ENCODE measurements around the gene SMPD2.
A peak's percentile ranks its signal among the peaks of the same experiment; 100 is the strongest.

Gene SMPD2

DNA sequence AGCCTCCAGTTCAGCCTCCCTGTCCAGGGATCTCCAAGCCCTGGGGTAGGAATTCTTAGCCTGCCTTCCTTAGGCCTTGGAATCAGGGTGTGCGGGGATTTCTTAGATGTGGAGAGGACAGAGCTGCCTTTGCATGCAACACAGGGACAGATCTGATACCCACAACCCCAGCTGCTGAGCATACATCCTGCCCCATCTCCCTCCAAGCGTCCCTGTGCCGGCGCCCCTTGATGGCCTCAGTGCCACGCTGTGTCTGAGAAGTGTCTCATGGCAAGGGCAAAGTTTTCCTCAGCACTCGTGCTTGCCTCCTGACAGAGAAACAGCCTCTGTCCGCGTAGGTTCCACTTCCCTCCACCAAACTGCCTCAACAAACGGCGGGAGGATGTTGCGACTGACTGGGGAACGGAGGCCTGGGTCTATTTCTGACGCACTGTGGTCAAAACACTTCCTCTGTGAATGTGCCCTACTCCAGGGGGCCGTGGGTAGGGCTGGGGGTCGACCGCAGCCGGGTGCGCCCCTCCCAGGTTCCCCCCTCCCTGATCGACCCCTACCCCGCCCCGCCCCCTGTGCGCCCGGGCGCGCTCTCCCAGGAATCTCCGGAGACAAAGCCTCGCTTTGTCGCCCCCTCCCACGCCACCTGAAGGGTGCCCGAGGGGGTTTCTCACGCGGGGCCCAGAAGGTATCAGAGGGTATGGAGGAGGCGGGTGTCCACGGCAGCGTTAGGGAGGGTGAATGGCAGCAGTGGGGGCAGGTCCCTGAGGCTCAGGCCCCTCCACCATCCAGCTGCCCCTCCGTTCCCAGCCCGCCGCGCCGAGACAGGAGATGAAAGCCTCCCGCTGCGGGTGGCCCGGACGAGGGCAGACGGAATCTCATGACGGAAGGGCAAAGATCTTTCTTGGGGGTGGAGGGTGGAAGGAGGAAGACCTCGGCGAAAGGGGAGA lies 14.2 kb downstream of the SMPD2 start:
- DNase-seq (ENCODE audit: low read depth in 1 of 2, low spot score in 1 of 2) = peak; percentile 40 to 82
- H3K27ac ChIP-seq (replicated peaks) = peak overlapping the region; percentile 59
- TF ChIP-seq, protein P1, sequence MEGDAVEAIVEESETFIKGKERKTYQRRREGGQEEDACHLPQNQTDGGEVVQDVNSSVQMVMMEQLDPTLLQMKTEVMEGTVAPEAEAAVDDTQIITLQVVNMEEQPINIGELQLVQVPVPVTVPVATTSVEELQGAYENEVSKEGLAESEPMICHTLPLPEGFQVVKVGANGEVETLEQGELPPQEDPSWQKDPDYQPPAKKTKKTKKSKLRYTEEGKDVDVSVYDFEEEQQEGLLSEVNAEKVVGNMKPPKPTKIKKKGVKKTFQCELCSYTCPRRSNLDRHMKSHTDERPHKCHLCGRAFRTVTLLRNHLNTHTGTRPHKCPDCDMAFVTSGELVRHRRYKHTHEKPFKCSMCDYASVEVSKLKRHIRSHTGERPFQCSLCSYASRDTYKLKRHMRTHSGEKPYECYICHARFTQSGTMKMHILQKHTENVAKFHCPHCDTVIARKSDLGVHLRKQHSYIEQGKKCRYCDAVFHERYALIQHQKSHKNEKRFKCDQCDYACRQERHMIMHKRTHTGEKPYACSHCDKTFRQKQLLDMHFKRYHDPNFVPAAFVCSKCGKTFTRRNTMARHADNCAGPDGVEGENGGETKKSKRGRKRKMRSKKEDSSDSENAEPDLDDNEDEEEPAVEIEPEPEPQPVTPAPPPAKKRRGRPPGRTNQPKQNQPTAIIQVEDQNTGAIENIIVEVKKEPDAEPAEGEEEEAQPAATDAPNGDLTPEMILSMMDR (IDR thresholded peaks at IDR 0.05; ENCODE audit: insufficient read depth, low read length) = no peak
- TF ChIP-seq GABPA (IDR thresholded peaks at IDR 0.05; ENCODE audit: low read depth) (no peak), SPI1 (IDR thresholded peaks at IDR 0.05; ENCODE audit: borderline replicate concordance, low read depth) (peak; percentile 85), POLR2AphosphoS5 (IDR thresholded peaks at IDR 0.05; ENCODE audit: low read depth) (no peak)
- TF ChIP-seq, protein P2, sequence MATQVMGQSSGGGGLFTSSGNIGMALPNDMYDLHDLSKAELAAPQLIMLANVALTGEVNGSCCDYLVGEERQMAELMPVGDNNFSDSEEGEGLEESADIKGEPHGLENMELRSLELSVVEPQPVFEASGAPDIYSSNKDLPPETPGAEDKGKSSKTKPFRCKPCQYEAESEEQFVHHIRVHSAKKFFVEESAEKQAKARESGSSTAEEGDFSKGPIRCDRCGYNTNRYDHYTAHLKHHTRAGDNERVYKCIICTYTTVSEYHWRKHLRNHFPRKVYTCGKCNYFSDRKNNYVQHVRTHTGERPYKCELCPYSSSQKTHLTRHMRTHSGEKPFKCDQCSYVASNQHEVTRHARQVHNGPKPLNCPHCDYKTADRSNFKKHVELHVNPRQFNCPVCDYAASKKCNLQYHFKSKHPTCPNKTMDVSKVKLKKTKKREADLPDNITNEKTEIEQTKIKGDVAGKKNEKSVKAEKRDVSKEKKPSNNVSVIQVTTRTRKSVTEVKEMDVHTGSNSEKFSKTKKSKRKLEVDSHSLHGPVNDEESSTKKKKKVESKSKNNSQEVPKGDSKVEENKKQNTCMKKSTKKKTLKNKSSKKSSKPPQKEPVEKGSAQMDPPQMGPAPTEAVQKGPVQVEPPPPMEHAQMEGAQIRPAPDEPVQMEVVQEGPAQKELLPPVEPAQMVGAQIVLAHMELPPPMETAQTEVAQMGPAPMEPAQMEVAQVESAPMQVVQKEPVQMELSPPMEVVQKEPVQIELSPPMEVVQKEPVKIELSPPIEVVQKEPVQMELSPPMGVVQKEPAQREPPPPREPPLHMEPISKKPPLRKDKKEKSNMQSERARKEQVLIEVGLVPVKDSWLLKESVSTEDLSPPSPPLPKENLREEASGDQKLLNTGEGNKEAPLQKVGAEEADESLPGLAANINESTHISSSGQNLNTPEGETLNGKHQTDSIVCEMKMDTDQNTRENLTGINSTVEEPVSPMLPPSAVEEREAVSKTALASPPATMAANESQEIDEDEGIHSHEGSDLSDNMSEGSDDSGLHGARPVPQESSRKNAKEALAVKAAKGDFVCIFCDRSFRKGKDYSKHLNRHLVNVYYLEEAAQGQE (IDR thresholded peaks at IDR 0.05; ENCODE audit: insufficient replicate concordance, low read depth) = no peak

DNA sequence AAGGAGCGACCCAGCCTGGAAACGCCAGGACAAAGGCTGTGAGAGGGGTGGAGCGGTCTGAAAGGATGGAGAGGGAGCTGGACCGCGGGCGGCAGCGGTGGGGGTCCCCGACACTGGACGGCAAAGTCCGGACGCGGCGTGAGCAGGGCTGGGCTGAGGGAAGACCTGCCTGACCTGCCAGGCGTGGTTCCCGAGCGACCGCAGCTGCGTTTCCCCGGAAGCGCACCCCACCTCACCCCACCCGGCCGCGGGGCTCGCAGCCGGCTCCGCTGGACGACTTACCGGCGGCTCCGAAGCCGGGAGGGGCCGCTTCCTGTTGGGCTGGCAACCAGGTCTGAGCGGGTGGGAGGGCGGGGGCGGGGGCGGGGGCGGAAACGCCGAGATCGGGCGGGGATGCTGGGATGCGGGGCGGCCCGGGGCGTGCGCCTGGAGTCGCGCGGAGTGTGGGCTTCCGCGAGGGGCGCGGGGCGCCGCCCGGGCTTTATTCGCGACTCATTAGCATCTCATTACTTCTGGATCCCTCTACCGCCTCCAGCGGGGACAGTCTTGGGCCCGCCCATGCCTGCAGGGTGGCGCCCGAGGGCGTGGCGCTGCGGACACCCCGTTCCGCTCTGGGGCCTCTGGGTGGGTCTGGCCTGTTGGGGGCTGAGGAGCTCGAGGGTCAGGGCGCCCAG lies 15.1 kb downstream of the SMPD2 start, which contains the start of gene MICAL1:
MICAL1 (minus strand) TSS at position 336 of the 674 bp plus-strand sequence. CDS start 1,576 bp downstream, outside the sequence.
- Histone ChIP-seq H3K27ac (replicated peaks) (peak within 1 kb of the TSS; percentile 59), H3K4me3 (replicated peaks; ENCODE audit: insufficient read depth, low read length) (peak within 1 kb of the TSS; percentile 76), H3K27me3 (ENCODE audit: insufficient read depth, poor library complexity, severe bottlenecking) (no peaks in the 10 kb centered on the region)
- TF ChIP-seq, protein P1 (IDR thresholded peaks at IDR 0.05; ENCODE audit: insufficient read depth, low read length) = peak; percentile 9
- TF ChIP-seq SPI1 (IDR thresholded peaks at IDR 0.05; ENCODE audit: borderline replicate concordance, low read depth) = no peak
- no peak; the same call in 1 of the 2 replicates for TF ChIP-seq GABPA (IDR thresholded peaks at IDR 0.05; ENCODE audit: low read depth)
- TF ChIP-seq, protein P2 (IDR thresholded peaks at IDR 0.05; ENCODE audit: insufficient replicate concordance, low read depth) = no peak
- DNase-seq (ENCODE audit: low read depth in 1 of 2, low spot score in 1 of 2) = peak; percentile 54 to 58

More for the DNA sequence above, 14.2 kb downstream of the SMPD2 start:
- peak overlapping the region; percentile 76 for H3K4me3 ChIP-seq (replicated peaks; ENCODE audit: insufficient read depth, low read length)
- H3K27me3 ChIP-seq (ENCODE audit: insufficient read depth, poor library complexity, severe bottlenecking) = no peaks in the 10 kb centered on the region

DNA sequence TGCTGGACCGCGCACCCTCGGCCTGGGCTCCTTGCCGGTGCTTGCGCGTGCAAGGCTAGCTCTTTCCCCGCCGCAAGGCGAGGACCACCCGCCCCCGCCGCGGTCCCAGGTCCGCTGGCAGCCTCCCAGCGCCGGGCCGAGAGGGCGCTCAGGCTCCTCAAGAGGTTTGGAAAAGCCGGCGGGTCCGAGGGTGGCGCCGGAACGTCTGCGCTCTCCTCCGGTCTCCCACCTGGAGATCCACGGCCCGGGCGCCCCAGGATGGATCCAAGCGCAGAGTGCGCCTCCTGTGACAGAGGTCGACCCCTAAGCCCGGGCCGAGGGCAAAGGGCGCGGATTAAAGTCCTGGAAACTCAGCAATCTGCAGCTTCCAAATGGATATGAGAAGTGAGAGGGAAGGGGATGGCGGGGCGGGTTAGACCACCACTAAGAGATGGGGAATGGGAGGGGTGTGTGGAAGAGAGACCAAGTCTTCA lies 15.6 kb downstream of the SMPD2 start:
- no peaks in the 10 kb centered on the region for H3K27me3 ChIP-seq (ENCODE audit: insufficient read depth, poor library complexity, severe bottlenecking)
- H3K27ac ChIP-seq (replicated peaks) = no peak overlapping the region
- no peak for TF ChIP-seq GABPA (IDR thresholded peaks at IDR 0.05; ENCODE audit: low read depth)
- TF ChIP-seq SPI1 (IDR thresholded peaks at IDR 0.05; ENCODE audit: borderline replicate concordance, low read depth) = no peak
- TF ChIP-seq, protein P2 (IDR thresholded peaks at IDR 0.05; ENCODE audit: insufficient replicate concordance, low read depth) = no peak
- no peak for TF ChIP-seq POLR2AphosphoS5 (IDR thresholded peaks at IDR 0.05; ENCODE audit: low read depth)
- TF ChIP-seq, protein P1 (IDR thresholded peaks at IDR 0.05; ENCODE audit: insufficient read depth, low read length) = no peak
- DNase-seq (ENCODE audit: low read depth in 1 of 2, low spot score in 1 of 2) = no peak
- peak overlapping the region; percentile 76 for H3K4me3 ChIP-seq (replicated peaks; ENCODE audit: insufficient read depth, low read length)

Measured in HL-60 (cell line).